ENCODE results near the gene CEP192.

DNA sequence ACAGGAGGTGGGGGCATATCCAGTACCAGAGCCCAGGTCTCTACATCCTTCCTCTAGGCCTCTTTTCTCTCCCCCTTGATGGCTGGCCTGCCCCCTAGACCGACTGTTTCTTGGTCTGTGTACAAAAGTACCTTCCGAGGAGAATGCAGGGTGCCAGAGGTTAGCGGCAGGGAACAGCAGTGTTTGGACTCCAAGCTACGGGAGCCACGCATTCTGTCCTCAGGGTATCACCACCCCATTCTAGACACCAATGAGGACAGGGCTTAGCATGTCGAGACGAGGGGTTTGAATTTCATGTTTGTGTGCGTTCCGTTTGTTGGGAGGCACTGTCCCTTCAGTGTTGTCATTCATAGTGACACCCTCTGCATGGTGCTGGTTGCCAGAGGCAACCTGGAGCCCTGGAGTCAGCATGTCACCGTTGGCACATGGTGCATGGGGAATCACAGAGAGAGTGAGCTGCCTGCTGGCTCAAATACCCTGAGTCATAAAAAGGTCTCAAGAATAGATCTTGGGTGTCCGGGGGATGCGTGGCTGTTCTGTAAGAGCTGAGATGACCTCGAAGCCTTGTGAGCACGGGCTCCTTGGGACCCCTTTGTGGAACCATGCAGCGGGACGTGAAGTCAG lies 170.2 kb downstream of the CEP192 start:
- no peak for TF ChIP-seq EZH2 (IDR thresholded peaks at IDR 0.05; ENCODE audit: low read length)
- TF ChIP-seq, protein P1, sequence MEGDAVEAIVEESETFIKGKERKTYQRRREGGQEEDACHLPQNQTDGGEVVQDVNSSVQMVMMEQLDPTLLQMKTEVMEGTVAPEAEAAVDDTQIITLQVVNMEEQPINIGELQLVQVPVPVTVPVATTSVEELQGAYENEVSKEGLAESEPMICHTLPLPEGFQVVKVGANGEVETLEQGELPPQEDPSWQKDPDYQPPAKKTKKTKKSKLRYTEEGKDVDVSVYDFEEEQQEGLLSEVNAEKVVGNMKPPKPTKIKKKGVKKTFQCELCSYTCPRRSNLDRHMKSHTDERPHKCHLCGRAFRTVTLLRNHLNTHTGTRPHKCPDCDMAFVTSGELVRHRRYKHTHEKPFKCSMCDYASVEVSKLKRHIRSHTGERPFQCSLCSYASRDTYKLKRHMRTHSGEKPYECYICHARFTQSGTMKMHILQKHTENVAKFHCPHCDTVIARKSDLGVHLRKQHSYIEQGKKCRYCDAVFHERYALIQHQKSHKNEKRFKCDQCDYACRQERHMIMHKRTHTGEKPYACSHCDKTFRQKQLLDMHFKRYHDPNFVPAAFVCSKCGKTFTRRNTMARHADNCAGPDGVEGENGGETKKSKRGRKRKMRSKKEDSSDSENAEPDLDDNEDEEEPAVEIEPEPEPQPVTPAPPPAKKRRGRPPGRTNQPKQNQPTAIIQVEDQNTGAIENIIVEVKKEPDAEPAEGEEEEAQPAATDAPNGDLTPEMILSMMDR (optimal IDR thresholded peaks at IDR 0.05 in 1 of 3, IDR thresholded peaks at IDR 0.05 in 1 of 3, conservative IDR thresholded peaks at IDR 0.05 in 1 of 3; ENCODE audit: extremely low read depth in 1 of 3, insufficient read depth in 2 of 3, low read length in 3 of 3): no peak

All from keratinocyte (primary cell).